Amygdala (tissue), 56 donors: ENCODE measurements around the gene ZFYVE26.
A peak's percentile ranks its signal among the peaks of the same experiment; 100 is the strongest.
"Not testable (repeated sequence)": the region's sequence is repeated elsewhere in the genome, so short reads cannot be mapped to it uniquely, and the experiment has no call there.

Source experiments
- DNase-seq, 56 donors: peaks; one replicate each; lab custom pipeline; 2025; lab: John Stamatoyannopoulos, UW

Gene ZFYVE26

GRCh38 chr14:67816326-67817002 lies at the start of gene ZFYVE26:
ZFYVE26 (minus strand) TSS chr14:67816590; CDS start chr14:67815963, 627 bp downstream.
- peak; percentile 56 to 96 (median 89) for DNase-seq

GRCh38 chr14:67863223-67863622 lies 46.8 kb upstream of the ZFYVE26 start:
- no peak for DNase-seq

- no peak for DNase-seq
These were observed 42.9 kb upstream of the ZFYVE26 start for GRCh38 chr14:67859169-67859749.

- DNase-seq, result no peak
These were observed 41.5 kb upstream of the ZFYVE26 start for GRCh38 chr14:67857778-67858350.

- no peak for DNase-seq
These were observed 40.4 kb upstream of the ZFYVE26 start for GRCh38 chr14:67856827-67857226.

GRCh38 chr14:67853715-67854114 lies 37.3 kb upstream of the ZFYVE26 start:
- DNase-seq, result no peak

- no peak for DNase-seq
These were observed 36.7 kb upstream of the ZFYVE26 start for GRCh38 chr14:67852926-67853604.

GRCh38 chr14:67851785-67852410 lies 35.5 kb upstream of the ZFYVE26 start:
- no peak for DNase-seq

GRCh38 chr14:67850066-67850830 lies 33.9 kb upstream of the ZFYVE26 start:
- no peak for DNase-seq

GRCh38 chr14:67846029-67846610 lies 29.7 kb upstream of the ZFYVE26 start:
- no peak for DNase-seq

- peak in 2 of 56 donors; percentile 7 to 13 for DNase-seq
These were observed 20.7 kb upstream of the ZFYVE26 start for GRCh38 chr14:67837011-67837624.

- no peak for DNase-seq
These were observed 19.2 kb upstream of the ZFYVE26 start for GRCh38 chr14:67835596-67835995.

GRCh38 chr14:67833403-67833802 lies 17.0 kb upstream of the ZFYVE26 start:
- no peak for DNase-seq

GRCh38 chr14:67831113-67831512 lies 14.7 kb upstream of the ZFYVE26 start:
- DNase-seq, result no peak

- no peak for DNase-seq
These were observed 4.7 kb upstream of the ZFYVE26 start for GRCh38 chr14:67821121-67821520.

GRCh38 chr14:67820428-67820971 lies 4.1 kb upstream of the ZFYVE26 start:
- no peak for DNase-seq

- peak; percentile 7 to 93 (median 68) for DNase-seq
These were observed 3.4 kb upstream of the ZFYVE26 start, which contains the start of gene RAD51B for GRCh38 chr14:67819563-67820421. RAD51B (plus strand) TSS chr14:67819779.

- DNase-seq, result not testable (repeated sequence)
These were observed 2.1 kb upstream of the ZFYVE26 start for GRCh38 chr14:67818476-67818875.
